HL-60 (cell line): ENCODE results near the gene APBB2.

Source experiments
- DNase-seq, 2 experiments: peaks; one replicate each; pipeline ENCODE4 v3.0.0-alpha.2; 2010 to 2020; ENCODE audit warnings: low read depth in 1 of 2, low spot score in 1 of 2
- H3K27ac ChIP-seq: fragments of 250-450 bp; sonication (Bioruptor Pico); replicated peaks from 2 replicates; pipeline ENCODE4 v1.5.1; 2020; ENCODE audit warnings: mild to moderate bottlenecking, moderate library complexity
- H3K27me3 ChIP-seq: fragments of 250-450 bp; sonication (Bioruptor Pico); 2 replicates; pipeline ENCODE4 v1.5.1; 2021; ENCODE audit warnings: mild to moderate bottlenecking, moderate library complexity; ENCODE audit not compliant: insufficient read depth, poor library complexity, severe bottlenecking
- H3K4me3 ChIP-seq: replicated peaks from 2 replicates; pipeline ENCODE4 v1.5.1; 2011; ENCODE audit warnings: mild to moderate bottlenecking, control low read depth, low read length; ENCODE audit not compliant: insufficient read depth
- CTCF ChIP-seq: IDR thresholded peaks from one replicate; pipeline ENCODE4 v1.5.1; 2011; ENCODE audit warnings: low read length, control low read depth, inconsistent platforms; ENCODE audit not compliant: insufficient read depth
- GABPA ChIP-seq: IDR thresholded peaks from 2 replicates; pipeline ENCODE4 v1.6.1; 2012; ENCODE audit warnings: low read depth
- POLR2AphosphoS5 ChIP-seq: IDR thresholded peaks from 2 replicates; pipeline ENCODE4 v1.6.1; 2012; ENCODE audit warnings: low read depth
- REST ChIP-seq: IDR thresholded peaks from 2 replicates; pipeline ENCODE4 v1.6.1; 2012; ENCODE audit warnings: low read depth; ENCODE audit not compliant: insufficient replicate concordance
- SPI1 ChIP-seq: IDR thresholded peaks from 2 replicates; pipeline ENCODE4 v1.6.1; 2012; ENCODE audit warnings: low read depth, mild to moderate bottlenecking, borderline replicate concordance

Gene APBB2

GRCh38 chr4:40969501-40969900 is 244.8 kb downstream of the APBB2 start:
- H3K4me3 ChIP-seq, result no peak overlapping the region
- H3K27ac ChIP-seq, result no peak overlapping the region
- H3K27me3 ChIP-seq, result peaks cover 3% of the 10 kb centered on the region
- TF ChIP-seq GABPA (no peak), REST (no peak), SPI1 (no peak), POLR2AphosphoS5 (no peak), CTCF (no peak)
- no peak for DNase-seq

GRCh38 chr4:40967550-40967949 is 246.8 kb downstream of the APBB2 start:
- Histone ChIP-seq H3K4me3 (no peak overlapping the region), H3K27ac (no peak overlapping the region), H3K27me3 (peaks cover 3% of the 10 kb centered on the region)
- no peak for TF ChIP-seq GABPA
- TF ChIP-seq POLR2AphosphoS5, result no peak
- no peak for TF ChIP-seq CTCF
- no peak for TF ChIP-seq SPI1
- no peak for TF ChIP-seq REST
- DNase-seq, result no peak

- TF ChIP-seq SPI1, result no peak
- TF ChIP-seq POLR2AphosphoS5, result no peak
- no peak for TF ChIP-seq CTCF
- no peak for TF ChIP-seq REST
- no peak for TF ChIP-seq GABPA
- Histone ChIP-seq H3K27me3 (peaks cover 3% of the 10 kb centered on the region), H3K27ac (no peak overlapping the region), H3K4me3 (no peak overlapping the region)
- DNase-seq, result no peak
These were observed 248.3 kb downstream of the APBB2 start for GRCh38 chr4:40966091-40966490.
